GM18858 (cell line): Measurements from ENCODE around the gene PIGS.

ENCODE experiments used
- ATAC-seq: cut with Tn5 transposase; IDR thresholded peaks from one replicate; pipeline ENCODE4 v1.9.1; 2021; ENCODE audit not compliant: unreplicated experiment

Gene PIGS

DNA sequence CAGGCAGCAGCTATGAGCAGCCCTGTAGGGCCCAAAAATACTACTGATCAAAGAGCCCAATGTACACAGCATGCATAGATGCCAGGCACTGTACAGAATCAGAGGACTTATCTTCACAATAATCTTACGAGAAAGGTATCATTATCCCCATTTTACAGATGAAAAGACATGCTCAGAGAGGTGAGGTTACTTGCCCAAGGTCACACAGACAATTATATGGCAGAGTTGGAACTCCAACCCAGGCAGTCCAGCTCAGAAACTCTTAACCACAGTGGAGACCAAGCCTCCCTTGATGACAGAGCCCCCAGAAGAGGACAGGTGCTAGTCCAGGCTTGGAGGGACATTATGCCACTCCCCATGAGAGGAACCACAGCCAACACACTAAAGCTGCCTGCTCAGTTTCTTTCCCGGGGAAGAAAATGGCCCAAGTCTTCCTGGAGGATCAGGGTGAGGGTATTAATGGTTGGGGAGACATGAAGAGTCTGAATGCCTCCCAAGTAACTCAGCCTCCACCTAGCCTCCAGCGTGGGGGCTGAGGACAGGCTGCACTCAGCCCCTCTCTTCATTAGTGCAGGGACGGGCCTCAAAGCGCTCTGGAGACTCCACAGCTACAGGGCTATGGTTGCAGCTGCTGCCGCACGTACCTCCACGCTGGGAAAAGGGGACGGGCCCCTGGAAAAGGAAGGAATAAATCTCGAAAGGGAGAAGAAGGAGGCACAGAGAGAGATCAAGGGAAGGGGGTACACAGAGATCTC is 19.7 kb downstream of the PIGS start:
- no peak for ATAC-seq

DNA sequence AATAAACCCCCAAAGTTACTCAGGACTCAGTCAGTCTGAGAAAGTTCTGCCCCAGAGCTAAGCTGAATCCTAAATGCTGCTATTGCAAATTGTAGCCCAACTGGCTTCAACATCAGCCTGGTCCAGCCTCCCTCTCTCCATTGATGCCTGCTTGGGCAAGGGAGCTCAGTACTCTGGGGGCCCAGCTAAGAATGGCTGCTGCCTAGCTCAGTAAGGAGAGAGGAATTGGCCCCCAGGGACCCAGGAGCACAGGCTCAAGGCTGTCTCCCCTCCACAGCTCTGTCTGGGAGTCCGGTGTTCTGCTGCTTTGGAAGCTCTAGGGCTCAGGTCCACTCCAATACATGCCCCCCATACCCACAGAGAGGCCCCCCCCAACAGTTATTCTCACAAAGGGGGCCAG is 20.5 kb downstream of the PIGS start:
- ATAC-seq = no peak

- no peak for ATAC-seq
Measured at GRCh38 chr17:28549236-28550132, 21.8 kb downstream of the PIGS start.

- no peak for ATAC-seq
Measured at GRCh38 chr17:28548417-28549130, 22.8 kb downstream of the PIGS start.

DNA sequence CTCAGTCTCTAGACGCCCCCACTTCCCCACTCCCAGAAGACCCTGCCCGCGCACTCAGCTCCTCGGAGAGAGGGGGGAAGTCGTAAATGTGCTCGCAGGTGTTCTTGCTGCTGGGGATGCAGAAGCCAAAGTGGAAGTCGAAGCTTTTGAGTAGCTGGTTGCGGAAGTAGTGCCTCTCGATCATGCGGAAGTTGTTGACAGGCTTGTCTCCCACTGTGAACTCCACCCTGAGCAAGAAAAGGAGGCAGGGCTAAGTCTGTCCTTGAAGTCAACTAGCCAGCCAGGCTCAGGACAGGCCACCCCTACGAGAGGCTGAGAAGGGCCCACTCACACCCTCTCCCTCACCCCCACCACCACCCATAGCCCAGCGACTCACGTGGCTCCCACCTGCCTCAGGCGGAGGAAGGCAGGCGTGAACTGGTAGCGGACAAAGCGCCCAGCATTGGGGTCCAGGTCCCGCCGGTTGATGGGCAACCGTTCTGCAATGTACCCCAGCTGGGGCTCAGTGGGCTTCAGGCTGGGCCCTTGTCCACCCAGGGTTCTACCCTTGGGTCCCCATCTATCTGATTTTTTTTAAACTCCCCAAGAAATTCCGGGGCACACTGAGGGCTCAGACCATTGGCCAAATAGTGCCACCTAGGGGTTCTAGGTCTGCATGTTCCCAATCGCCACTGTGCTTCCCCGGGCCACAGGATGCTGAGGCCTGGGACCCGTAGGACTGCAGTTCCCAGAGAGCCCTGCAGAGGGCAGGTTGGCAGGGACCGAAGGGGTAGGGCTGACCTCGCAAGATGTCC is 23.5 kb downstream of the PIGS start:
- no peak for ATAC-seq

GRCh38 chr17:28547096-28547622 is 24.2 kb downstream of the PIGS start:
- no peak for ATAC-seq

GRCh38 chr17:28545787-28546415 is 25.4 kb downstream of the PIGS start:
- ATAC-seq = no peak

- ATAC-seq = no peak
Measured at GRCh38 chr17:28545141-28545503, 26.2 kb downstream of the PIGS start.

GRCh38 chr17:28544402-28545140 is 26.8 kb downstream of the PIGS start:
- ATAC-seq = no peak

- ATAC-seq = no peak
Measured at GRCh38 chr17:28541439-28541838, 29.9 kb downstream of the PIGS start.

DNA sequence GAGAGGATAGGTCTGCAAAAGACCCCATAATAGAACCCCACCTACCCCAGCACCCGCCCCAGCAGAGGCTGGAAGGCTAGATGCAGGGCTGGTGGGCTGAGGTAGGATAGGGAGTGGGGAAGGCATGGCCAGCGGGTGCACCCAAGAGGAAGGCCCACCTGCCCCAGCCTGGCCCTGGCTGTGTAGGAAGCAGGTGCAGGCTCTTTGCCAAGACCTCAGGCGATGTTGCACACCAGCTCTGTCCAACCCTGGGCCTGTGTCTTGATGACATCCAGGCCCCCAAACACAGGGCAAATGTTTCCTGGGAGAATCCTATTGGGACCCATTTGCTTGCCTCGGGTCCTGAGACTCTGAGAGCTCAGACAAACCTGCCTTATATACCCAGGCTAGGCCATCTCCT is 31.1 kb downstream of the PIGS start:
- ATAC-seq = no peak

GRCh38 chr17:28538296-28538895 is 32.9 kb downstream of the PIGS start:
- ATAC-seq = no peak

- no peak for ATAC-seq
Measured at GRCh38 chr17:28537219-28537610, 34.1 kb downstream of the PIGS start.

- no peak for ATAC-seq
Measured at GRCh38 chr17:28536532-28537218, 34.6 kb downstream of the PIGS start.

DNA sequence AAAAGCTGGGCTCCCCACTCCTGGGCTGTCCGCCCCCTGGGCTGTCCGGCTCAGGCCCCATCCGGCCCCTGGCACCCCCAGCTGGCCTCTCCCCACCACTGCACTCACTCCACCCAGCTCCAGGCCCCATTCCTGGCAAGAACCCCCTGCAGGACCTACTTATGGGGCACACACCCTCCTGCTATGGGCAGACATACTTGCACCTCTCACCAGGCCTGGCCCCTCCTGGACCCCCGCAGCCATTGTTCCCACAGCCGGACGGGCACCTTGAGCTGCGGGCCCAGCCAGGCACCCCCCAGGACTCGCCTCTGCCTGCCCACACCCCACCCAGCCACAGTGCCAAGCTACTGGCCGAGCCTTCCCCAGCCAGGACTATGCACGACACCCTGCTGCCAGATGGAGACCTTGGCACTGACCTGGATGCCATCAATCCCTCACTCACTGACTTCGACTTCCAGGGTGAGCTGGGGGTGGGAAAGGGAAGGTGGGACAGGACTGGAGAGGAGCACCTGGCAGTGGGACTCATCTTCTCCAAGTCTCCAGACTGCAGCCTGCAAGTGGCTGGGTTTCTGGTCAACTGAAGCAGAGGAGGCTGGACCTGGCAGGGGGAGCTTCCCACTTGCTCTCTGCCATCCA is 36.5 kb downstream of the PIGS start:
- ATAC-seq = no peak

- ATAC-seq = no peak
Measured at GRCh38 chr17:28533091-28533807, 38.1 kb downstream of the PIGS start.
